Liver (tissue), 9 donors: ENCODE results near the gene ACAT1. TPM values are rescaled to one million over a fixed set of nuclear protein-coding genes. Genes with fewer than 3 reads are reported as not detected.
A peak's percentile ranks its signal among the peaks of the same experiment; 100 is the strongest.

Experiments used
- DNase-seq: peaks from one replicate; pipeline ENCODE4 v3.0.0-alpha.2; 2017; ENCODE audit warnings: low spot score
- H3K27ac ChIP-seq, 2 donors: one replicate each; pipeline ENCODE4 v1.7.0; 2013; ENCODE audit warnings: inconsistent platforms in 2 of 2, low read length in 2 of 2, control low read depth in 1 of 2, low read depth in 1 of 2, mild to moderate bottlenecking in 1 of 2
- H3K27me3 ChIP-seq, 4 donors: one replicate each; pipeline versions ENCODE4 v1.6.1 to v1.7.0; 2013; ENCODE audit warnings: low read length in 3 of 4, inconsistent platforms in 1 of 4, mild to moderate bottlenecking in 1 of 4, moderate library complexity in 1 of 4; ENCODE audit not compliant: control insufficient read depth in 4 of 4, insufficient read depth in 4 of 4
- H3K36me3 ChIP-seq, 4 donors: one replicate each; pipeline versions ENCODE4 v1.6.1 to v1.7.0; 2013; ENCODE audit warnings: low read length in 3 of 4, mild to moderate bottlenecking in 3 of 4, low read depth in 1 of 4, moderate library complexity in 1 of 4; ENCODE audit not compliant: control insufficient read depth in 4 of 4, insufficient read depth in 3 of 4
- H3K4me1 ChIP-seq, 4 donors: one replicate each; pipeline versions ENCODE4 v1.6.1 to v1.7.0; 2013; ENCODE audit warnings: low read length in 3 of 4, mild to moderate bottlenecking in 3 of 4, moderate library complexity in 1 of 4; ENCODE audit not compliant: control insufficient read depth in 4 of 4, insufficient read depth in 4 of 4
- H3K4me3 ChIP-seq, 3 donors: one replicate each; pipeline versions ENCODE4 v1.6.1 to v1.7.0; 2013; ENCODE audit warnings: low read length in 3 of 3, control low read depth in 1 of 3, low read depth in 1 of 3, mild to moderate bottlenecking in 1 of 3
- H3K9ac ChIP-seq, 2 donors: one replicate each; pipeline ENCODE4 v1.7.0; 2013; ENCODE audit warnings: low read length in 2 of 2, mild to moderate bottlenecking in 2 of 2, moderate library complexity in 2 of 2, control low read depth in 1 of 2, low read depth in 1 of 2
- H3K9me3 ChIP-seq, 4 donors: one replicate each; pipeline versions ENCODE4 v1.6.1 to v1.7.0; 2013; ENCODE audit warnings: low read length in 3 of 4; ENCODE audit not compliant: control insufficient read depth in 4 of 4
- FOXA1 ChIP-seq: IDR thresholded peaks from 2 replicates; pipeline ENCODE4 v1.6.1; 2016; ENCODE audit warnings: antibody characterized with exemption
- FOXA2 ChIP-seq: IDR thresholded peaks from 2 replicates; pipeline ENCODE4 v1.6.1; 2016; ENCODE audit warnings: antibody characterized with exemption
- HNF4G ChIP-seq: IDR thresholded peaks from 2 replicates; pipeline ENCODE4 v1.6.1; 2016; ENCODE audit warnings: antibody characterized with exemption
- JUND ChIP-seq, 2 donors: IDR thresholded peaks; 2 replicates each; pipeline ENCODE4 v1.6.1; 2016; ENCODE audit warnings: antibody characterized with exemption in 2 of 2
- NR2F2 ChIP-seq: IDR thresholded peaks from 2 replicates; pipeline ENCODE4 v1.6.1; 2016; ENCODE audit warnings: antibody characterized with exemption
- RAD21 ChIP-seq, 2 donors: IDR thresholded peaks; 2 replicates each; pipeline ENCODE4 v1.6.1; 2016; ENCODE audit warnings: antibody characterized with exemption in 2 of 2, mild to moderate bottlenecking in 2 of 2
- REST ChIP-seq: IDR thresholded peaks from 2 replicates; pipeline ENCODE4 v1.6.1; 2016; ENCODE audit warnings: antibody characterized with exemption, mild to moderate bottlenecking
- RXRA ChIP-seq, 2 donors: IDR thresholded peaks; 2 replicates each; pipeline ENCODE4 v1.6.1; 2017 to 2018; ENCODE audit warnings: antibody characterized with exemption in 2 of 2, mild to moderate bottlenecking in 1 of 2
- SP1 ChIP-seq: IDR thresholded peaks from 2 replicates; pipeline ENCODE4 v1.6.1; 2018; ENCODE audit warnings: antibody characterized with exemption, mild to moderate bottlenecking
- TAF1 ChIP-seq: conservative IDR thresholded peaks from 2 replicates; pipeline ENCODE4 v1.6.1; 2016; ENCODE audit warnings: antibody characterized with exemption, mild to moderate bottlenecking
- YY1 ChIP-seq: IDR thresholded peaks from 2 replicates; pipeline ENCODE4 v1.6.1; 2016; ENCODE audit warnings: antibody characterized with exemption, mild to moderate bottlenecking
- WGBS: extraction: QIAGEN DNeasy Blood & Tissue Kit; methylation state at CpG from one replicate; pipeline ENCODE4 v1.1.7; 2013; 5-methylcytosine and 5-hydroxymethylcytosine counted together
- polyA plus RNA-seq, 2 donors: library from polyadenylated mRNA; stranded (reverse) in 1 of 2; unstranded in 1 of 2; fragments of 200-250 nt in 1 of 2; fragments of >200 nt in 1 of 2; fragmentation: Nextera tagmentation in 1 of 2; extraction: Ambion mirVana in 1 of 2; gene quantifications; one replicate each; pipeline versions ENCODE4 v1.2.1 to v1.2.3, GENCODE V29; 2013 to 2015
- total RNA-seq, 2 donors: library from RNA; depleted of rRNA; stranded (reverse); fragments of >200 nt; gene quantifications; one replicate each; pipeline ENCODE4 v1.2.3, GENCODE V29; 2014
- TF ChIP-seq, protein P1 (sequence below): IDR thresholded peaks from 2 replicates; pipeline ENCODE4 v1.6.1; 2016; ENCODE audit warnings: antibody characterized with exemption
- TF ChIP-seq, protein P2 (sequence below): fragments of 150-350 bp; IDR thresholded peaks from 2 replicates; pipeline ENCODE4 v1.5.1; 2017; ENCODE audit warnings: improper control_type of control experiment, low read depth, low read length; ENCODE audit not compliant: missing input control
- TF ChIP-seq, protein P3 (sequence below): IDR thresholded peaks from 2 replicates; pipeline ENCODE4 v1.6.1; 2016; ENCODE audit warnings: antibody characterized with exemption
- TF ChIP-seq, protein P4 (sequence below): IDR thresholded peaks from 2 replicates; pipeline ENCODE4 v1.6.1; 2016; ENCODE audit warnings: antibody characterized with exemption
- donor health status: healthy.
- donor health status: healthy.
- donor health status: healthy.
- donor health status: healthy.
- donor health status: healthy.

ACAT1 gene
- total and polyA plus RNA-seq, 4 donors: 99.8 to 1,048 (median 575) TPM

DNA sequence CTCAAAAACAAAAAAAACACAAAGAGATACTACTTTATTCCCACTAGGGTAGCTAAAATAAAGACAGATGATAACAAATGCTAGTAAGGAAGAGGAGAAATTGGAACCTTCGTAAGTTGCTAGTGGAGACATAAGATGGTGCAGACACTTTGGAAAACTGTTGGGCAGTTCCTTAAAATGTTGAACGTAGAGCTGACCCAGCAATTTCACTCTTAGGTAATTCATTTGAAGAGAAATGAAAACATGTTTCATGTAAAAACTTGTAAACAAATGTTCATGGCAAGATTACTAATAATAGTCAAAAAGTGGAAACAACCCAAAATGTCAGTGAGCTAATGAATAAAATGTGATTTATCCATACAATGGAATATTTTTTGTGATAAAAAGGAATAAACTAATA lies 29.2 kb upstream of the ACAT1 start:
- TF ChIP-seq, protein P1, sequence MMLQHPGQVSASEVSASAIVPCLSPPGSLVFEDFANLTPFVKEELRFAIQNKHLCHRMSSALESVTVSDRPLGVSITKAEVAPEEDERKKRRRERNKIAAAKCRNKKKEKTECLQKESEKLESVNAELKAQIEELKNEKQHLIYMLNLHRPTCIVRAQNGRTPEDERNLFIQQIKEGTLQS: no peak
- no peak for TF ChIP-seq SP1
- Histone ChIP-seq H3K4me1 (peaks cover 0 to 3% (median 1%) of the 10 kb centered on the region in 4 donors), H3K27ac (no peak overlapping the region), H3K36me3 (peaks cover 5 to 14% (median 12%) of the 10 kb centered on the region in 4 donors), H3K4me3 (no peak overlapping the region), H3K27me3 (no peaks in the 10 kb centered on the region), H3K9me3 (no peaks in the 10 kb centered on the region), H3K9ac (no peak overlapping the region)
- WGBS: 46% methylated on average over 2 of the region's 2 CpGs
- no peak for DNase-seq

- peaks cover 0 to 3% (median 1%) of the 10 kb centered on the region in 4 donors for H3K4me1 ChIP-seq
- H3K36me3 ChIP-seq: peaks cover 5 to 23% (median 22%) of the 10 kb centered on the region in 4 donors
- peak overlapping the region in 1 of 2 donors; percentile 41 for H3K27ac ChIP-seq
- no peak overlapping the region for H3K4me3 ChIP-seq
- 76% methylated on average over 4 of the region's 4 CpGs for WGBS
- peak in 1 of 2 donors; percentile 8 for TF ChIP-seq JUND (IDR thresholded peaks at IDR 0.05)
- TF ChIP-seq HNF4G: no peak
- DNase-seq: no peak
- H3K9ac ChIP-seq: no peak overlapping the region
- no peaks in the 10 kb centered on the region for H3K27me3 ChIP-seq
- H3K9me3 ChIP-seq: no peaks in the 10 kb centered on the region
These were observed 28.1 kb upstream of the ACAT1 start for GRCh38 chr11:108093128-108093904.

- H3K9me3 ChIP-seq: no peaks in the 10 kb centered on the region
- H3K27me3 ChIP-seq: no peaks in the 10 kb centered on the region
- peaks cover 0 to 3% (median 1%) of the 10 kb centered on the region in 4 donors for H3K4me1 ChIP-seq
- H3K36me3 ChIP-seq: peaks cover 2 to 33% (median 28%) of the 10 kb centered on the region in 4 donors
- TF ChIP-seq TAF1: no peak
- TF ChIP-seq, protein P2, sequence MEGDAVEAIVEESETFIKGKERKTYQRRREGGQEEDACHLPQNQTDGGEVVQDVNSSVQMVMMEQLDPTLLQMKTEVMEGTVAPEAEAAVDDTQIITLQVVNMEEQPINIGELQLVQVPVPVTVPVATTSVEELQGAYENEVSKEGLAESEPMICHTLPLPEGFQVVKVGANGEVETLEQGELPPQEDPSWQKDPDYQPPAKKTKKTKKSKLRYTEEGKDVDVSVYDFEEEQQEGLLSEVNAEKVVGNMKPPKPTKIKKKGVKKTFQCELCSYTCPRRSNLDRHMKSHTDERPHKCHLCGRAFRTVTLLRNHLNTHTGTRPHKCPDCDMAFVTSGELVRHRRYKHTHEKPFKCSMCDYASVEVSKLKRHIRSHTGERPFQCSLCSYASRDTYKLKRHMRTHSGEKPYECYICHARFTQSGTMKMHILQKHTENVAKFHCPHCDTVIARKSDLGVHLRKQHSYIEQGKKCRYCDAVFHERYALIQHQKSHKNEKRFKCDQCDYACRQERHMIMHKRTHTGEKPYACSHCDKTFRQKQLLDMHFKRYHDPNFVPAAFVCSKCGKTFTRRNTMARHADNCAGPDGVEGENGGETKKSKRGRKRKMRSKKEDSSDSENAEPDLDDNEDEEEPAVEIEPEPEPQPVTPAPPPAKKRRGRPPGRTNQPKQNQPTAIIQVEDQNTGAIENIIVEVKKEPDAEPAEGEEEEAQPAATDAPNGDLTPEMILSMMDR: no peak
- no peak for TF ChIP-seq NR2F2
- no peak for TF ChIP-seq FOXA2
- TF ChIP-seq HNF4G: no peak
- no peak for TF ChIP-seq FOXA1
- TF ChIP-seq, protein P1: no peak
- TF ChIP-seq, protein P3, sequence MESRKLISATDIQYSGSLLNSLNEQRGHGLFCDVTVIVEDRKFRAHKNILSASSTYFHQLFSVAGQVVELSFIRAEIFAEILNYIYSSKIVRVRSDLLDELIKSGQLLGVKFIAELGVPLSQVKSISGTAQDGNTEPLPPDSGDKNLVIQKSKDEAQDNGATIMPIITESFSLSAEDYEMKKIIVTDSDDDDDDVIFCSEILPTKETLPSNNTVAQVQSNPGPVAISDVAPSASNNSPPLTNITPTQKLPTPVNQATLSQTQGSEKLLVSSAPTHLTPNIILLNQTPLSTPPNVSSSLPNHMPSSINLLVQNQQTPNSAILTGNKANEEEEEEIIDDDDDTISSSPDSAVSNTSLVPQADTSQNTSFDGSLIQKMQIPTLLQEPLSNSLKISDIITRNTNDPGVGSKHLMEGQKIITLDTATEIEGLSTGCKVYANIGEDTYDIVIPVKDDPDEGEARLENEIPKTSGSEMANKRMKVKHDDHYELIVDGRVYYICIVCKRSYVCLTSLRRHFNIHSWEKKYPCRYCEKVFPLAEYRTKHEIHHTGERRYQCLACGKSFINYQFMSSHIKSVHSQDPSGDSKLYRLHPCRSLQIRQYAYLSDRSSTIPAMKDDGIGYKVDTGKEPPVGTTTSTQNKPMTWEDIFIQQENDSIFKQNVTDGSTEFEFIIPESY: no peak
- TF ChIP-seq REST: no peak
- no peak for TF ChIP-seq RAD21 (IDR thresholded peaks at IDR 0.05)
- TF ChIP-seq RXRA (IDR thresholded peaks at IDR 0.05): no peak
- TF ChIP-seq, protein P4, sequence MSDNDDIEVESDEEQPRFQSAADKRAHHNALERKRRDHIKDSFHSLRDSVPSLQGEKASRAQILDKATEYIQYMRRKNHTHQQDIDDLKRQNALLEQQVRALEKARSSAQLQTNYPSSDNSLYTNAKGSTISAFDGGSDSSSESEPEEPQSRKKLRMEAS: no peak
- TF ChIP-seq YY1: no peak
- no peak overlapping the region for H3K9ac ChIP-seq
- WGBS: 93% methylated on average over 3 of the region's 3 CpGs
- H3K4me3 ChIP-seq: no peak overlapping the region
- H3K27ac ChIP-seq: no peak overlapping the region
- DNase-seq: no peak
These were observed 24.2 kb upstream of the ACAT1 start for GRCh38 chr11:108097179-108097578.
